Measurements from ENCODE around the gene CAMK2G.

- TF ChIP-seq POLR2A (IDR thresholded peaks at IDR 0.05) (no peak), CTCF (IDR thresholded peaks at IDR 0.05 in 4 of 5, conservative IDR thresholded peaks at IDR 0.05 in 1 of 5) (no peak)
Observed at GRCh38 chr10:73901261-73901660, 26.9 kb upstream of the CAMK2G start.
